GM19239 (cell line): ENCODE data around the gene PRKCG.
A peak's percentile ranks its signal among the peaks of the same experiment; 100 is the strongest.

Source experiments
- DNase-seq: peaks from one replicate; pipeline ENCODE4 v3.0.0; 2011; ENCODE audit warnings: low spot score; ENCODE audit not compliant: insufficient read length
- FAIRE-seq: peaks from 2 replicates; lab custom pipeline; 2011; peaks lifted over from hg19 to GRCh38; lab: Jason Lieb, UNC

The PRKCG gene

DNA sequence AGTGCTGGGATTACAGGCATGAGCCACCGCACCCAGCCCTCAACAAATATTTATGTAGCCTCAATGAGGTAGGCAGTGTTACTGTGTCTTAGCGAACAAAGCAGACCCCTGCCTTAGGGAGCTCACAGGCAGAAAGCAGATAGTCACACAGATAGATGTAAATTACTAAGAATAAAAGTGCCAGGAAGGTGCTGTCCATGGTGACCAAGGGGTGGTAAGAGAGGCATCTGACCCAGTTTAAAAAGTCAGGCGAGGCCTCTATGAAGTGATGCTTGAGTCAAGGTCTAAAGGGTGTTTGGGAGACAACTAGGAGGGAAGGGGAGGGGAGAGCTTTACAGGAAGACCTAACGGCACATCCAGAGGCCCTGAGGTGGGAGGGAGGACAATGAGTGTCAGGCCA, 14.7 kb downstream of the PRKCG start:
- FAIRE-seq: no peak
- no peak for DNase-seq

DNA sequence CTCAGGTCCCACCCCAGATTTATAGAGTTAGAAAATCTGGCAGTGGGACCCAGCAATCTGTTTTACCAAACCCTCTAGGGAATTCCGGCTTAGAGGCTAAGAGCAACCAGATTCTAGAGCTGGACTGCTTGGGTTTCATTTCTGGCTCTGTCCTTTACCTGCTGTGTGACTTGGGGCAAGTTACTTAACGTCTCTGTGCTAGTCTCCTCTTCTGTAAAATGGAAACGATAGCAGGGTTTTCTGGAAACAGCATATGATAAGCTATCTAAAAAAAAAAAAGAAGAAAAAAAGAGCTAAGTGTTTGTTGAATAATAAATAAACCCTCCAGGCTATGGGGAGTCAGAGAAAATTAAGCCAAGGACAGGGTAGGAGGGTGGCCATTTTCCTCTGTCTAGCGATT, 15.5 kb downstream of the PRKCG start:
- no peak for DNase-seq
- no peak for FAIRE-seq

DNA sequence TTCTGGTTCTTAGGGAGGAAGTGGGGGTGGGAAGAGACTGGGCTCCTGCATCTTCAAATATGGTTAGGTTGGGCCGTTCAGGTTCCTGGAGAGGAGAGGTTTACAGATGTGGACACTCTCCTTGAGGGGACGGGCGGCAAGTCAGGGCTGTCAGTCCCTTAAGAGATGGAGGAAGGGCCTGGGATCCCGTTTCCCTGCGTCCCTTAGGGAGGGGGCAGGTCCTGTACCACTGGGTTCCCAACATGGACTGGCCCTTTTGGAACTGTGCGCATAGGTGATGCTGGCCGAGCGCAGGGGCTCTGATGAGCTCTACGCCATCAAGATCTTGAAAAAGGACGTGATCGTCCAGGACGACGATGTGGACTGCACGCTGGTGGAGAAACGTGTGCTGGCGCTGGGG, 16.2 kb downstream of the PRKCG start:
- no peak for DNase-seq
- no peak for FAIRE-seq

DNA sequence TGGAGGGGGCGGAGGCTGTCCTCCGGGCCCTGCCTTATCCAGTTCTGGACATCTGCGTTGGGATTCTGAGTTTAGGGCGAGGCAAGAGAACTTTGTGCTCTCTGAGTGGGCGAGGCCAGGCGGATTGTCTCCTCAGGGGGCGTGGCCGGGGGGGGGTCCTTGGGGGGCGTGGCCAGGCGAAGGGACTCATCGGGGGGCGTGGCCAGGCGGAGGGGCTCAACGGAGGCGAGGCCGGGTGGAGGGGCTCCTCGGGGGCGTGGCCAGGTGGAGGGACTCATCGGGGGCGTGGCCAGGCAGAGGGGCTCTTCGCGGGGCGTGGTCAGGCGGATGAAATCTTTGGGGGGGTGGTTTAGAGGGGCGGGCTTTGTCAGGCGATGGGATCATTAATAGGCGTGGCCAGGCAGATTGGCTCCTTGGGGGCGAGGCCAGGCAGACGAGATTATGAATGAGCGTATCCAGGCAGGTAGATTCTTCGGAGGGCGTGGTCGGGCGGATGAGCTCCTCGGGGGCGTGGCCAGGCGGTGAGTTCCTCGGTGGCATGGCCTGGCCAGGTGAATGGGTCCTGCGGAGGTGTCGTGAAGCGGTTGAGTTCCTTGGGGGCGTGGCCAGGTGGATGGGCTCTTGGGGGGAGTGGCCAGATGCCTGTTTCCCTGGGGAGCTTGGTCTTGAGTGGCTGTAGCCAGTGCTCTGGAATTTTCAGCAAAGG, 16.8 kb downstream of the PRKCG start:
- FAIRE-seq (no peak), DNase-seq (no peak)

DNA sequence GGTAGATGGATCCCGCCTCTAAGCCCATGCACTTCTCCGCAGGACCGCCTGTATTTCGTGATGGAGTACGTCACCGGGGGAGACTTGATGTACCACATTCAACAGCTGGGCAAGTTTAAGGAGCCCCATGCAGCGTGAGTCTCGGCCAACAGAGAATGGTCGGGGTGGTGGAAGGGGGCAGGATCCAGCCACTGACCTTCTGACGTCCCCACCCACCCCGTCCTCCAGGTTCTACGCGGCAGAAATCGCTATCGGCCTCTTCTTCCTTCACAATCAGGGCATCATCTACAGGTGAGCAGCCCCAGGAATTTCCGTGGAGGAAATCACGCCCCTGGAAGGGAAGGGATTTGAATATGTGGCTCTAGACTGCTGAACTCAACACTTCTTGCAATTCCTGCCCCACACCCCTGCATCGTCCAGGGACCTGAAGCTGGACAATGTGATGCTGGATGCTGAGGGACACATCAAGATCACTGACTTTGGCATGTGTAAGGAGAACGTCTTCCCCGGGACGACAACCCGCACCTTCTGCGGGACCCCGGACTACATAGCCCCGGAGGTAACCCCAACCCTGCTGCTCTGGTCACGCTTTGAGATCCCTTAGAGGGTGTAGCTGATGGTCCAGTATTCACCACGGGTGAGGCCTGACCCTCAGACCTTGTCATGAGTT, 18.3 kb downstream of the PRKCG start:
- FAIRE-seq (no peak), DNase-seq (no peak)

DNA sequence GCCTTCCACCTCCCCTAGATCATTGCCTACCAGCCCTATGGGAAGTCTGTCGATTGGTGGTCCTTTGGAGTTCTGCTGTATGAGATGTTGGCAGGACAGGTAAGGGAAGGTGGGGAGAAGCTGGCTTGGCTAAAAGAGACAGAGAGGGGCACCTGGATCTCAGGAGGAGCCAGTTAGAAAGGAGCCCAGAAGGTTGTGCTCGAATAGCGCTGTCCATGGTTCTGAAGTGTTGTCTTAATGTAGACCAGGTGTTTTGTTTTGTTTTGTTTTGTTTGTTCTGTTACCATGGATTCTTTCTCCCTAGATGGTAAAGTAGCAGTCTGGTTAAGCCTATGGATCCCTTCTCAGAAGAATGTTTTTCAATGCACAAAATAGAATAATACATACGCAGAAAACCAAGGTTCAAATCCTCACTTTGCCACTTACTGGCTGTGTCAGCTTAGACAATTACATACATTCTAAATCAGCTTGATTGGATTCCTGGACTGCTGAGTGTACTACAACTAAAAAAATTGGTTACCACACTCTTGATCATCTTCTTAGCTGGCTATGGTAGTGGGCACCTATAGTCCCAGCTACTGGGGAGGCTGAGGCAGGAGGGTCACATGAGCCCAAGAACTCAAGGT, 21.2 kb downstream of the PRKCG start:
- no peak for FAIRE-seq

DNA sequence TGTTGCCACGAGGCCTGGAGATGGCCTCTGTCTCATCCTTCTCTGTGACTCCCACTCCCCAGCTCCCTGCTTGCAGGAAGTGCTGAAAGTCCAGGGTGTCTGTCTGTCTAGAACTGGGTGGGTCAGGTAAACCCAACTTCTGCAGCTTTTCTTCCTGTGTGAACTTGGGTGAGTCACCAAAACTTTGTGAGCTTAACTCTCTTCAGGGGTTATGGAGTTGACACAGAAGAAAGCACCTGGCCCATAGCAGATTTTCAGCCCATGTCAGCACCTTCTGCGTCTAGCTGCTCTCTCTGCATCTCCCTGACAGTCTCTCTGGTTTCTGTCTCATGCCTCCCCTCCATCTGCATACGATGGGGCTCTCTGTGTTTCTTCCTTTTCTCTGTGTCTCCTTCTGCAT, 22.9 kb downstream of the PRKCG start:
- DNase-seq: no peak
- FAIRE-seq: no peak

More for the DNA sequence above, 21.2 kb downstream of the PRKCG start:
- DNase-seq: no peak

DNA sequence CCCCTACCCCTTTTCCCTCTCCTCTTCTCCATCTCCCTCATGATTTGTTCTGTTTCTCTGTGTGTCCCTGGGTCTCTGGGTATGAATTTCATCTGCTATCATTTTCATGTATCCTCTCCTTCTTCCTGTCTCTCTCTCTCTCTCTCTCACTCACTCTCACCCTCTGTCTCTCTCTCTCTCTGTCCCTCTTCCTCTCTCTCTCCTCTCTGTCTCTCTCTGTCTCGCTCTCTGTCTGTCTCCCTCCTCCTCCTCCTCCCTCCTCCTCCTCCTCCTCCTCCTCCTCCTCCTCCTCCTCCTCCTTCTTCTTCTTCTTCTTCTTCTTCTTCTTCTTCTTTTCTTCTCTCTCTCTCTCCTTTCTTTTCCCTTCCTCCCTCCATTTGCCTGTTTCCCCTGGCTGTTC, 23.8 kb downstream of the PRKCG start:
- DNase-seq (no peak), FAIRE-seq (no peak)

DNA sequence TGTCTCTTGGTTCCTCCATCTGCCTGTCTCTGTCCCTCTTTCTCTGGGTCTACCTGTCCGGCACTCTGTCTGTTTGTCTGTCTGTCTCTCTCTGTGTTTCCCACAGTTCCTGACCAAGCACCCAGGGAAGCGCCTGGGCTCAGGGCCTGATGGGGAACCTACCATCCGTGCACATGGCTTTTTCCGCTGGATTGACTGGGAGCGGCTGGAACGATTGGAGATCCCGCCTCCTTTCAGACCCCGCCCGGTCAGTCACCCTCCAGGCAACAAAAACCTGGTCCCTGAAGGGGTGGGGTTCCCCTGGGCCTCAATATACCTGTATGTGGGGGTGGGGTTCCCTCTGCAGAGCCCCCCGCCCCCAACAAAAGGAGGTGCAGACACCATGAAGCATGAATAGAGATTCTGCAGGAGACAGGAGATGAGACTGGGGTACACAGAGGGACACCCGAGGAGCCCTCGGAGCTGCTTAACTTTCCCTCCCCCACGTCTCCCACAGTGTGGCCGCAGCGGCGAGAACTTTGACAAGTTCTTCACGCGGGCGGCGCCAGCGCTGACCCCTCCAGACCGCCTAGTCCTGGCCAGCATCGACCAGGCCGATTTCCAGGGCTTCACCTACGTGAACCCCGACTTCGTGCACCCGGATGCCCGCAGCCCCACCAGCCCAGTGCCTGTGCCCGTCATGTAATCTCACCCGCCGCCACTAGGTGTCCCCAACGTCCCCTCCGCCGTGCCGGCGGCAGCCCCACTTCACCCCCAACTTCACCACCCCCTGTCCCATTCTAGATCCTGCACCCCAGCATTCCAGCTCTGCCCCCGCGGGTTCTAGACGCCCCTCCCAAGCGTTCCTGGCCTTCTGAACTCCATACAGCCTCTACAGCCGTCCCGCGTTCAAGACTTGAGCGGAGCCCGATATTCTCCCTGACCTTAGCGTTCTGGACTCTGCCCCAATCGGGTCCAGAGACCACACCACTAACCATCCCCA, 24.5 kb downstream of the PRKCG start:
- FAIRE-seq (no peak), DNase-seq (peak; percentile 91)

DNA sequence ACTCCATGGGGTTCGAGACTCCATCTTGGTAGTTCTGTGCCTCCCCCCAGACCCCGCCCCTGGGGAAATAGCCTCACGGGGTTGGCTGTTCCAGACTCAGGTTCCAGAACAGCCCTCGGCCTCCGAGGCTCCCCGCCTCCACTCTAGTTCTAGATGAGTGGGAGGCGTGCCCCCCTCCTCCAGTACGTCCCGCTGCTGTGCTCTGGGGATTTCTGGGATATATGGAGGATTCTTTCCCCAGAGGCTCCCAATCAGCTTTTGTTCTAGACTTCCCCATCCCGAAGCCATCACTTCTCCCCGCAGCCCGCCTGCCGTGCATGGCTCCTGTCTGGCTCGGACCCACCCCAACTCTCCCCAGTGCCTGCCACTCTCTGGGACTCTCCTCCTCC, 25.2 kb downstream of the PRKCG start:
- FAIRE-seq (no peak), DNase-seq (no peak)

DNA sequence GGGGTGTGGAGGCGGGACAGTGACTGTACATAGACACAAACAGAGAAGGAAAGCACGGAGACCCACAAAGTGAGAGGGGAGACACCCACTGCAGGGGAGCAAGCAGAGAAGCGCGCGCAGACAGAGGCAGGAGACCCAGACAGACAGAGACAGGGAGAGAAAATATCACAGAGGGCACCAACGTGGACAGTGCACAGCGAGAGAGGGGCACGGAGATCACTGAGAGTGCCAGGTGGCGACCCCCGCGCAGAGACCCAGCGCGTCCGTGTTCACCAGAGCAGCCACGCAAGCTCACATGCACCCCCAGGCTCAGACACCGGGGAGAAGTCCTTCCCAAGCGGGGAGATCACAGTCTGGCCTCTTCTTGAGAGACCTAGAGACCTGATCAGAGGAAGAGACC, 25.7 kb downstream of the PRKCG start:
- FAIRE-seq (no peak), DNase-seq (no peak)

DNA sequence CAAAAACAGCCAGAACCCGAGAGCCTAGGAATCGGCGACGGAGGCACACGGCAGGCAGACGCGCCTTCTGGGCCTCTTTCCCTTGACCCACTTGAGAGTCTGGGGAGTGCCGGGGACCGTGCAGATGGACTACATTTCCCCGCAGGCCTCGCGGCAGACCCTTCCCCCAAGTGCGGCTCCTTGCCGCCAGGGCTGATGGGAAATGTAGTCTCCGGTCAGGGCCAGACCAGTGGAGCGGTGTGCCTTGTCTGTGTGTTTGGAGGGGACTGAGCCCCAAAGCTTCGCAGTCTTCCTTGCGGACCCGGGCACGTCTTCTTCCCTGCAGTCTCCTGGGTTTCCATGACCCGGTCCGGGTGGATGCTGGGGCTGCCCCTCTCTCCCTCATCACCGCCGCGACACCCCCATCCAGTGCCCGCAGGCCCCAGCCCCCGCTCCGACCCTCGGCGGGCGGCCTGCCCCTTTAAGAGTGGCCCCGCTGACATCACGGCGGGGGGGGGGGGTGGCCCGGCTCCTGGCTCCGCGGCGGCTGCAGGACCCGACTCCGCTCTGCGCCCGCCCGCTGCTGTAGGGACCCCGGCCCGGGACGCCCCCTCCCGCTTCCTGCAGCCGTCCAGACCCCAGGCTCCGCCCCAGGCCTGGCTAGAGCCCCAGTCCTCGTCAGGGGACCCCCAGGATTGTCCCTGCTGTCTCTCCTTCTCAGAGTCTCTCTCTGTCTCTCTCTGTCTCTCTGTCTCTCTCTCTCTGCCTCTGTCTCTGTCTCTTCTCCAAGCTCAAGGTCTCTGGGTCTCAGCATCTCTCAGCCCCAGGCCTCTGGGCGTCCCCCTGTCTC, 26.3 kb downstream of the PRKCG start:
- FAIRE-seq (no peak), DNase-seq (peak; percentile 78)

DNA sequence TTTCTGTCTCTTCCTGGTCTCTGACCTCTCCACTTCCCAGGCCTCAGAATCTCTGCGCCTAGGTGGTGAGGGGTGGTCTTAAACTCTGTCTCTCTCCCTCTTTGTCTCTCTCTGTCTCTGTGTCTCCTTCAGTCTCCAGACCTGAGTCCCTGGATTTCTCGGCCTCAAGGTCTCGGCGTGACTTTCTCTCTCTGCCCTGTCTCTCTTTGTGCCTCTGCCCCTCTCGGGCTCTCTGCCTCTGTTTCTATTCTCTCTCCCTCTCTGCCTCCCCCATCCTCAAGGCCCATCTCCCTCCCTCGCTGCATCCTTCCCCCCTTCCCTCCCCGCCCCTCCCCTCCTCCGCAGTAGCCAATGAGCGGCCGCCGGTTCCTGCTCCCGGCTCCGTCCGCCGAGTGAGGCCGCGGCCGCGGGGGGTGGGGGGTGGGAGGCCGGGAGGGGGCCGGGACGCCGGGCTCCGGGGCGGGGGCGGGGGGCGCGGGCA, 27.0 kb downstream of the PRKCG start, which contains the start of gene CACNG7:
Gene CACNG7 (plus strand): TSS at position 344 of the 481 bp plus-strand sequence. CDS start 3,554 bp downstream, outside the sequence.
- DNase-seq (no peak), FAIRE-seq (no peak)

DNA sequence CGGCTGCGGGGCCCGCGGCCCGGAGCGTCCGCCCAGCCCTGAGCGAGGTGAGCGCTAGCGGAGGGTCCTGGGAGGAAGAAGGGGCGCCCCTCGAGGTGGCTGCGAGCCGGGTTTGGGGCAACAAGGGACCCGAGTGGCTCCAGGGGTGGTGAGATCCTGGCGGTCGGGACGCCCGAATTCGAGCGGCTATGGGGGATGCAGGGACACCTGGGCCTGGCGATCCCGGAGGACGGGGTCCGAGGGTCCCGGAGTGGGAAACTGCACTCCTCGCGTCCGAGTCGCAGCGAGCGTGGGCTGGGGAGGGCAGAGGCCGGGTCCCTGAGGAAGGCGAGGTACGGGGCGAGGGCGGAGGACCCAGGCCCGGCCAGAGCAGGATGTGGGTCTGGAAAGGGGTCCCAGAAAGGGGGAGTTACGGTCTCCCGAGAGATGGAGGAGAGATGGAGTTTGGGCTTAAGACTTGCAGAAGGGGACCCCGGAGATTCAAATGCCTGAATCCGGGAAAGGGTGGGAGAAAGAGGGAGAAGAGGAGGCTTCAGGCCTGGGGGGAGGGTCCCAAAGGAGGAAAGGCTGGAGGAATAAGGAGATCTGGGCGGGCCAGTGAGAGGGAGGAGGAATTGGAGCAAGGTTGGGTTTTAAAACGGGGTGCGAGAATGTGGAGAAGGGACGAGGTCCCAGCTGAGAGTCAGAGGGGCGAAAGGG, 27.6 kb downstream of the PRKCG start:
- FAIRE-seq: no peak
- no peak for DNase-seq

DNA sequence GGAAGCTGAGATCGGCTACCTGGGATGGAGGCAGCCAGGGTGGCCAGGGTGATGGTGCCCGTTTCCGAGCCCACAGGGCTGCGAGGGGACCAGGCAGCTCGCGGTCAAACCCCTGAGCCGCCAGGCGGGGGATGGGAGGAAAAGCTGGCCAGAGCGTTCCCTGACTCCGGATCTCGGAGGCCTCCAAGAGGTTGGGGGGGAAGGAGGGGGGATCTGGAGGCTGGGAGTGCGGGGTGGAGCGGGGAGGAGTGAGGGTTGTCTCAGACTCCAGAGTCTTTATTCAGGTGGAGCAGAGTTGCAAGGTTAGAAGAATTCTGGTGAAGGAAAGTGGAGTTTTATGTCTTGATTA, 28.1 kb downstream of the PRKCG start:
- DNase-seq (no peak), FAIRE-seq (no peak)

DNA sequence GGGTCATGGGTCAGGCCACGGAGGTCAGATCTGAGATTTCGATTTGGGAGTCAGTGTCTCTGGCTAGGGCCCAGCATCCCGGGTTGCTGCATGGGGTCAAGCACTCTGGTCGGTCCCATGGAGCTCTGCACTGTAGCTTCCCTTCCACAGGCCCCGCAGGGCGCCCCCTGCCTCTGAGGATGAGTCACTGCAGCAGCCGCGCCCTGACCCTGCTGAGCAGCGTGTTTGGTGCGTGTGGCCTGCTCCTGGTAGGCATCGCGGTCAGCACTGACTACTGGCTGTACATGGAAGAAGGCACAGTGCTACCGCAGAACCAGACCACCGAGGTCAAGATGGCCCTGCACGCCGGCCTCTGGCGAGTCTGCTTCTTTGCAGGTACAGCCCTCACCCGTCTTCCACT, 30.7 kb downstream of the PRKCG start:
- DNase-seq (no peak), FAIRE-seq (no peak)

DNA sequence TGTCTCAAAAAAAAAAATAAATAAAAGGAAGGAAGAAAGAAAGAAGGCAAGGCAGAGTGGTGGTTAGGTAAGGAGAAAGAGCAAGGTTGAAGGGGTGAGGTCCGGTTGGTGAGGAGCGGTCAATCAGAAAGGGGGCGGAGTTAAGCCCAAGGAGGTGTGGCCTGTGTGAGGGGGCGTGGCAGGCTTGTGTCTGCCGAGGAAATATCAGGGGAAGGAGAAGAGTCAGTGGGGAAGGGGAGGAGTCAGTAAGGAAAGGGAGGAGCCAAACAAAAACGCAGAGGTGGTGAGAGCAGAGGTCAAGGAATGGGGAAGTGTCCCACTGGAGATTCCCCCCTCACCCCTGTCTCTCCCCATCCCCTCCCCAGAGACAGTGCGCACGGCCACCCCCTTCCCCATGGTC, 33.0 kb downstream of the PRKCG start:
- FAIRE-seq (no peak), DNase-seq (no peak)

DNA sequence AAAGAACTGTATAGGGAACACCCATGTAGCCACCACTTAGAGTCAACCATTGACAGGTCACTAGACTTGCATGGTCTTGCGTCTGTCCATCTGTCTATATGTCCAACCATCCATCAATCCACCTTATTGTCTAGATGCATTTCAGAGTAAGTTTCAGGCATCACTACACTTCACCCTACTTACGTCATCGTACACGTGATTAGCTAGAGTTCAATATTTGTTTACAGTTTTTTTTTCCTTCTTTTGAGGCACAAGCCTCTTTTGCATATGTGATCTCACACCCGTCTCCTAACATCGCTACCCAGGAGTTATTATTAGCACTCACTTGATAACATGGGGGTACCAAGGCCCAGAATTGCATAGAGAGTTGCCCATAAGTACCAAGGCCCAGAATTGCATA, 34.0 kb downstream of the PRKCG start:
- FAIRE-seq: no peak
- no peak for DNase-seq

DNA sequence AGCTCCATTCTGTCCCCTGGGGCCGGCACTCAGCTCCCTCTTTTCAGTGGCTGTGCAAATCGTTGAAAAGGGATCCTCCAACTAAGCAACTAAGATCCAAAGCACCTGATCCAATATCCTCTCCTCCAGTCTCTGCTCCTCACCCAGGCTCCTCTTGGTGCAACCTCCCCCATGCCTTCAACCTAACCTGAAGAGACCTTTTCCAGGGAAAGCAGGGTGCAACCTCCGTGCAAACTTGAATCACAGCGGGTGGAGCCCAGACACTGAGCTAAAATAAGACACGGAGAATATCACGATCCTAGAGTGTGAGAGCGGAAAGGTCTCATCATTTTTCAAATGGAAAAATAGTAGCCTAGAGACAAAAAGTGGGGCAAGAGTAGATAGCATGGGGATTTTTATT, 35.4 kb downstream of the PRKCG start:
- DNase-seq: no peak
- no peak for FAIRE-seq
